HG02970 (cell line): ENCODE results near the gene BRMS1.

ENCODE experiments used
- ATAC-seq: cut with Tn5 transposase; IDR thresholded peaks from one replicate; pipeline ENCODE4 v1.9.1; 2021; ENCODE audit warnings: mild to moderate bottlenecking, moderate library complexity, moderate number of reproducible peaks; ENCODE audit not compliant: unreplicated experiment, low FRiP score

The BRMS1 gene

DNA sequence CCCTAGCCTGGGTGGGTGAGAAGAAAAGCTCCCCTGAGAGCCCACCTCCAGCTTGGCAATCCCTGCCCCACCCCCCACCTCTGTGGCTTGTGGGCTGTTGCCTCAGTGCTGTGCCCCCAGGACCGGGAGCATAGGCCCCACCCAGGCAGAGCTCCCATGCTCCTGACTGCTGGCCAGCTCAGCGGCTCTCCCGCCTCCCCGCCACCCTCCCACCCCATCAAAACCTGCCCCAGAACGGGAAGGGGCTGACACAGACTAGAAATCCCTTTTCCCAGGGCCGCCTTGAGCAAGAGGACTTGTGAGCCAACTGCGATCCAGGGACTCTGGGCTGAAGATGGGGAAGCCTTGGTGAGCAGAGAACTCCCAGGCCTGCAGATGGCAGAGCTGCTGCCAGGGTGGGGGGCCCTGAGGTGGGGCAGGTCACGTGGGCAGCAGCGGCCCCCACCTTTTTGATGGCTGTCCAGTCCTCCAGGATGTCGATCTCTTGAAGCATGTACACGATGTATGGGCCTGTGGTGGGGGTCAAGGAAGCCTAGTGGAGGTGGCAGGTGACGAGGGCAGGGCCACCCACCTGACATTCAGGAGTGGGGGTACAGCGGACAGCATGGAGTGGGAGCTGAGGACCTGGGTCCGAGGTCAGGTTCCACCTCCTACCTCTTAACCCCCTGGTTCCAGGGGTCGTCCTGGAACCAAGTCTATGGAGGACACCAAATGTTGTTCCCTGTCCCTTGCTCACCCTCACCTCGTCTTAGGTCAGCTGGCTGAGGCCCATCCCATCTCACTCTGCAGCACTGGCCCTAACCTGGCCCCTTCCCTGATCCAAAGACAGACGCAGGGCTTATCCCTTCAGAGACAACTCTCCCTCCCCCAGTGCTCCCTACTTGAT lies 6.4 kb downstream of the BRMS1 start:
- ATAC-seq: no peak

DNA sequence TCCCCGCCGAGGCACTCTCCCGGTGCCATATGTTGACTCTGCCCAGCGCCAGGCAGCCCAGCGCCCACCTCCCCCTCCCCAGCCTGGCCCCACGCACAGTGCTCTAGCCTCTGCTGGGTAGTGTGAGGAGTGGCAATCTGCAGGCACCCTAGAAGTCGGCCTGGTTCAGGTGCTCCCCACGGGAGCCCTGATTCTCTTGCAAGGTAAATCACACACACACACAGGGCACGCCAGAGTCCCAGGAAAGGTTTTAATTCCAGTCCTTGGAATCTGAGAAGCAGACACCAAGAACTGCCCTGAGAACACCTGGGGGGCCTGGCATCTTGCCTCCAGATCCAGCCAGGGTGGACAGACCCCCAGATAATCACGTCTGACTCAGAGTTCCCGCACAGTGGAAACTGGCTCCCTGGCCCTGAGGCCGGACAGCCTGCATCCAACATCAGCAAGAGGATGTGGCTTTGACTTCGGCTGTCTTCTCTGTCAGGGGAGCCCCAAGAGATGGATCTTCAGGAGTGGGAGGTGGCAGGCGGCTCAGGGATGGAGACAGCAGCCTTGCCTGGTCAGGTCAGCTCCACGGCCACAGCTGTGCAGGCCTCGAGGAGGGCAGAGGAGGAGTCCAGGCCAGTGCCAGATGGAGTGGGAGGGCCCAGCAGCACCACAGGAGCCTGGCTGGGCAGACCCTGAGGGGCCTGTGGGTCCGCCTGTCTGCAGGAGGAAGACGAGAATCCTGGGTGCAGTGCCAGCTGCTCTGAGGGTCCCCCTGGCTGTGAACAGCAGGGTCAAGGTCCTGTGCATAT lies 7.6 kb downstream of the BRMS1 start:
- ATAC-seq: no peak

DNA sequence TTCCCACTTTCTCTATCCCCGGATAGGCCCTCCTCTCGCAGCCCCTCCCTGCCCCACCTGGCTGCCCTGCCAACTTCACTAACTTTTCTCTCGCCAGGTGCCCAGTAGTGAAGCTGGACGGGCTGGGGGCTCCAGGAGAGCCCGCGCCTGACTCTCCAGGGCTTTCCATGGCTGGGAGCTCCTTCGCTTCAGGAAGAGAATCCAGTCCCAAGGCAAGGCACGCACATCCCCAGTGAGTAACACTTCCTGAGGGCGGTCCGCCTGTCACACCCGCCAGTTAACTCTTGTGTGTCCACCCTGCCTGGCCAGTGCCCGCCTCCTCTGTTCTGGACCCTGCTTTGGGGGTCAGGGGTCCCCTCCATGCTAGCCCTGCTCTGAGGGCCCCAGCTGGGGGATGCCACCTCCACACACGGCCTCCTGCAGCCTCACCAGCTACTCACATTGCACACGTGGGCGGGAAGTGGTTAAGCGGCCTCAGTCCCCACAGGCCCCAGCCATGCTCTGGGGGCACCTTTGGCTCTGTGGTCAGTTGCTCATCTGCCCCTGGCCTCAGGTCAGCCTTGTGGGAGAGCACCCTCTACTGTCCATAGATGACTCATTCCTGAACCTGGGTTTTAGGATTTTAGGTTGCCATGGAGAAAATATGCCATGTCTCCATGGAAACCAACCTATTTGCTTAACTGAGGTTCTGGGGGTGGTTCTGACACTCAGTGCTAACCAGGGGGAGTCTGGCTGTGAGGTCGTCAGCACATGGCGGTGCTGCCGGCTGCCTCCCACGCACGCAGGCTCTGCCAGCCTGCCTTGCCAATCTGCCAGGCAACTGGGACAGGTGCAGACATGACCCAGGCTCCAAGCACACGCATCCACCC lies 8.4 kb downstream of the BRMS1 start, which contains the start of gene RIN1:
RIN1 (minus strand) TSS at position 201 of the 869 bp plus-strand sequence; CDS start at position 169, 32 bp downstream.
- peak; percentile 65 for ATAC-seq

DNA sequence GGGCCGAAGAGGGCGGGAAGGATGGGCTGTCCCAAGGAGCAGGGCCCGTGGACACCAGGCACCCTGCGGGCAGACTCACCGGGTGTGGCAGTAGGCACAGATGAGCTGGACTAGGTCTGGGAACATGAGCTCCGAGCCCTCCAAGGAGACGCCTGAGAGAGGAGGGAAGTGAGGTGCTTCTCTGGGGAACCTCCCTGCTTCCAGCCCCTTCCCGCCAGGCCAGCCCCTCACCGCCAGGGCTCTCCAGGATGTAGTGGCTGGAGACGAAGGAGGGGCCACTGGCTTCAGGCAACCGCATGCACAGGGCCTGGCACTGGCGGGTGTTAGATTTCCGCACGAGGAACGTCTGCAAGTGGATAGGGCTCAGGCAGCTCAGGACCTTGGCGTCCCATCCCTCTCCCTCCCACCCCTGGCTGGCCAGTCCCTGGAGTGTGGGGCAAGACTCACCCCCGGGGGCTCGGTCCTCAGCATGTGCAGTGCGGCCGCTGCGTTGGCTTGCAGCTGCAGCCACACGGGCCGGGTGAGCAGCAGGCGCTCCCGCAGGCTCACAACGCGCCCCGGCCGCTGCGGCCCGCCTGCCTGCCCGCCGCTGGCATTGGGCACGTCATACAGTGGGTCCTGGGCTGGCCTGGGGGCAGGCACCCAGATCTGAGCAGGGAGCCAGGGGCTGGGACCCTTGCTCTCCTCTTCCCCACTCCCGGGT lies 9.2 kb downstream of the BRMS1 start:
- no peak for ATAC-seq

DNA sequence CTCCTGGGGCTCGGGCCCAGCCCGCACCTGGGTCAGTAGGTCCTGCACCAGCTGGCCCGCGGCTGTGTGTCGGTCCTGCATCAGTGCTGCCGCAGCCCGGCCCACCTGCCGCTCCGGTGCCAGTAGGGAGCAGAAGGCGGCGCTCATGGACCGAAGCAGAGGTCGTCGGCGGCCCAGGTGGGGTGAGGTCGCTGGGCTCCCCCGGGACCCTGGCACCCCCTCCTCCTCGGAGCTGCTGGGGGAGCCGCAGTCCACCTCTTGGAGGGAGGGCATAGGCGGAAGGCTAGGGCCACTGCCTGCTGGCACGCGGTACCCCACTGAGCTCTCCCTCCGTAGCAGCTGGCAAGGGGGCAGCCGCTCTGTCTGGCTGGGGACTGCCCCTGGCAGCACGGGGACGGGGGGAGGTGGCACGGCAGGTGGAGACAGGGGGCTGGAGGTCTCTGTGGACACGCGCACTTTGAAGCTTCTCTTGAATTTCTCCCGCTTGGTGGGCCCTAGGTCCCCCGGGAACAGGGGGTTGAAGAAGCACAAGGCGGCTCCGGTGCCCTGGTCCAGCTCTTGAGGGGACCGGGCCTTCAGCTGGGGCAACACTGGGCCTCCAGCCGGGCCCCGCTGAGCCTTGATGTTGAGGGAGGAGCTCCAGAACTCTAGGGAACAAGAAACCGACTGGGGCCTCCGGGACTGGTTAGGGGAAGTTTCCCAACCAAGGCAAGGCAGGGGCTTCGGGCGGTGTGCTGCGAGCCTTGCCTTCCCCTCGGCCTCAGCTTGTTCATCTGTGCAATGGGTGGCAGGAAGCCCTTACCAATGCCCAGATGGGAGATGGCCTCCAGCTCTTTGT lies 10.1 kb downstream of the BRMS1 start:
- no peak for ATAC-seq

DNA sequence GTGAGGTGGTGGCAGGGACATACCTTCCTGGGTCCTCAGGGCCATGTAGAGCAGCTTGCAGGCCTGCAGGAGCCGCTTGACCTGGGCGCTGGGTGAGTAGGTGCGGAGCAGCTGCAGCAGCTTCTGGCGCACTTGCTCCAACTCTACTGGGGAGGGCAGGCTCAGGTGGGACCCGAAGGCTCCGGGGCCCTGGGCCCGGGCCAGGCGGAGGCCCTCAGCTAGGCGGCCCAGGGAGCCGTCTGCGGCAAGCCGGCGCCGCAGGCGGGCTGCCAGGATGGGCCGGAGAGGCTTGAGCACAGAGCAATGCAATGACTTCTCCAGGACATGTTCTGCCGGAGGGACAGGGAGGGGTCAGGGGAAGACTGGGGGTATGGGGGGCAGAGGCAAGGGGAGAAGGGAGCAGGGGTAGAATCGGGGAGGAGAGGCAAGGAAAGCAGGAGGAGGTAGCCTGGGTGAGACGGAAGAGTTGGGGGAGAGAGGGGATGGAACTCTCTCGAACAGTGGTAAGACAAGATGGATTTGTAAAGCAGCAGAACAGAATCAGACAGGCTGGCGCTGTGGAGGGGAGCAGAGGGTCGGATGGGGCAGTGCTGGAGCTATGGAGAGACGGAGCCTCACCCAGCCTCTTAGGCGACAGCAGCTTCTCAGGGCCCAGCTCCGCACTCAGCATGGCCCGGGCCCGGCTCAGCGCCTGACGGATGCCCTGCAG lies 10.9 kb downstream of the BRMS1 start:
- ATAC-seq: no peak

DNA sequence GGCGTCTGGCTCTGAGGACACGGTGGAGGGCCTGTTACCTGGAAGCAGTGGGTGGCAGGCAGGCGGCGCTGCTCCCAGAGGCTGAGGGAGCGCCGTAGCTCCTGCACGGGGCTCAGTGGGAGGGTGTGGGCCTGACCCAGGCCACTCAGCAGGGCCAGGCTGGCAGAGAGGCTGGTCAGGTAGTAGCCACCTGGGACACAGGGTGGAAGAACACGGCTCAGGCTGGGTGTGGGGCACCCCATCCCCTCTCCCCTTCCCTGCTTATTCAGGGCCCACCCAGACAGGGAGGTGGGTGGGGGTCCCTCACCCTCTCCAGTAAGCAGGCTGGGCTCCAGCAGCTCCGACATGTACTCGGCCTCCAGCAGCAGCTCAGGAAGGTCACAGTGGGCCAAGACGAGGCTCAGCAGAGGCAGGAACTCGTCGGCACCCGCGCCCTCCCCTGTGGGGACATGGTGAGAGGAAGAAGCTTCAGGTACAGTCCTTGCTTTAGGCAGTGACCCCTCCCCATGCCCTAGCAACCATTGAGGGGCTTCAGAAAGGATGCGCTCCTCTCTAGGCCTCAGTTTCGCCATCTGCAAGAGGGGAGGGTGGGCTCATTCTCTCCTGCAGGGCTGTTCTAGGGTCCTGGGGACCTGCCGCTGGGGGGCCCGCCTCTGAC lies 11.6 kb downstream of the BRMS1 start:
- no peak for ATAC-seq

DNA sequence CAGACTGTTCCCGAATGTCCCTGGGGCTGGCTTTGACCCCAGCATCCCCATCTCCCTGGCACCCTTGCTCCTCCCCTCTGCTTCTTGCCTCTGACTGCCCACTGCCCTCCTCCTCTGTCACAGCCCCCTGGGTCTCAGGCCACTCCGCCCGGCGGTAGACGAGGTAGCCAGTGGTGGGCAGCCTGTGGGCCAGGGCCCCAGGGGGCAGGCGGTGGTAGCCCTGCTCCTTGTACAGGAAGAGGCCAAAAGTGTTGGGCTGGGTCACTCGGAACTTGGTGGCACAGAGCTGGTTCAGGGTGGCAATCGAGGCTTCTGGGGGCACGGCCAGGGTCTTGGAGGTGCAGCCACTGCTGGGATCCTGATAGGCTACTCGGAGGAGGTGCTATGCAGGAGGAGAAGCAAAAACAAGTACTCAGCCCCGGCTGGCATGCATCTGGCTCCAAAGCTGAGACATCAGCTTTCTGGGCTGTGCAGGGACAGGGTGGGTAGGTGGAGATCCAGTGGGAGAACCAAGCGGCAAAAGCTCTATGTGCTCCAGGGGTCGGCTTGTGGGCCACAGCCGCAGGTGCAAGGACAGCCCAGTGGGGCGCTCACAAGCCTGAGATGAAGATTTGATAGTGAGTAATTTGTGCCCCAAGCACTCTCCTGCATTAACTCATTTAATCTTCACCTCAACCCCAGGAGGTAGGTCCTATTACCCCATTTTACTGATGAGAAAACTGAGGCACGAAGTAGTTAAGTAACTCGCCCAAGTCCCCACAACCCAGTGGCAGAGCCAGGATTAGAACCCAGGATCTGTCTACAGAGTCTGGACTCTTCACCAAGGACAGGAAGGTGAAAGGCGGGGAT lies 12.3 kb downstream of the BRMS1 start:
- ATAC-seq: no peak

DNA sequence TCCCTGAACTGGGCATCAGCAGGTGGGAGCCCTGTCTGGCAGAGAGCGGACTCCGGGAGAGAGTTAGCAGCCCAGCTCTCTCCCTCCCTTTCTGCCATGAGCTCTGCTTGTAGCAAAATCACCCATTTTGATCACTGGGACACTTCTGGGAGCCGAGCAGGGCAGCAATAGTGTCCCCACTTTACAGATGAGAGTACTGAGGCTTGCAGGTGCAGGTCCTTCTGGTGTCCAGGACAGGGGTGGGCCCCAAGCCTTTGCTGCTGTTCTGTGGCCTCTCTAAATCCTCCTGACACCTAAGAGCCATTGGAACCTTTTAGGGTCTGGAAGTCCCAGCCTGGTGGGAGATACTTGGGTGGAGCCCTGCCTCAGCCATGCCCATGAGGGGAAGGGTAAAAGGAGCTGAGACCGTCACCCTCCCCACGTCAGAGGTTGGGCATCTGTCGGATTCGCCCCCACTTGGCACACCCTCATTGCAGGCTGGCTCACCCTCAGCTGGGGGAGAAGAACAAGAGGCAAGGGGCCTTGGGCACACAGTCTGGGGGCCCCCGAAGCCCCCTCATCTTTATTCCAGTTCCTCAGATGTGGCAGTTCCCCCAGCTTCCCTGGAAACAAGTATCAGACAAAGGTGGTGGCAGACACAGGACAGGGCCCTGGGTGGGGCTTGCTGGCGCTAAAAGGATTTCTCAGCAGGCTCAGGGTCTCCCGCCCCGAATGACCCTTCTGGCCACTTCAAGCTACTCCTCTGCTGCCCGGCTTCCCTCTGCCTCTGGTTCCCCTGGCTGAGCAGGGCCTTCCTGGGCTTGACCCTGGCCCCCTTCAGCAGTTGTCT lies 13.1 kb downstream of the BRMS1 start:
- no peak for ATAC-seq

DNA sequence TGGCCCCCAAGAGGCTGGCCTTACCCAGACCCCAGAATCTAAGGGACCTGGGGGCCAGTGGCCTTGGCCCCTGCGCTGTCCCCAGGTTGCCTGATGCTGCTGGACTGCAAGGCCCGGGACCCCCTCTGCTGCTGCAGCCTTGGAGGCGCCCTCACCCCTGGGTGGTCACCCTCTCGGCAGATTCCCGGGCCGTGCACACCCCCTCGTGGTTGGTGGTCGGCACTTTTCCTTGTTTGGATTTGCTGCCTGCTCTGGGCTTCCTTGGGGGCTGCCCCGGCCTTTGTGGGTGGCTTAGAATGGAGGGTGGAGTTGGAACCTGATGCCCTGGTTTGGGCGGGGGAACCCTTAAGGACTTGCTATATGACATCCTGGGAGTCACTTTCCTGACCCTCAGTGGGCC lies 14.0 kb downstream of the BRMS1 start:
- ATAC-seq: no peak

DNA sequence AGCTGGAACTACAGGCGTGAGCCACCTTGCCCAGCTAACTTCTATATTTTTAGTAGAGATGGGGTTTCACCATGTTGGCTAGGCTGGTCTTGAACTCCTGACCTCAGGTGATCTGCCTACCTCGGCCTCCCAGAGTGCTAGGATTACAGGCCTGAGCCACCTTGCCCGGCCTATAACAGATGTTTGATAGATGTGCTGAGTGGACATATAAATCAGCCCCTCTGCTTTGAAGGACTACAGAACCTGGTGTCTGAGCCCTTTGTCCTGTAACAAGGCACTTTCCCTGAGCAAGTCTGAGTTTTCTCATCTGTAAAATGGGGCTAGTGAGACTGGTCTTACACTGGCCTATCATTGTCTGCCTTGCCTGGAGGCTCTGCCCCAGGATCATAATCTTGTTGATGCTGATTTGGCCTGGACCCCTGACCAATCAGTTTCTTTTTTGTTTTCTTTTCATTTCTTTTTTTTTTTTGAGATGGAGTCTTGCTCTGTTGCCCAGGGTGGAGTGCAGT lies 15.7 kb downstream of the BRMS1 start:
- ATAC-seq: no peak

DNA sequence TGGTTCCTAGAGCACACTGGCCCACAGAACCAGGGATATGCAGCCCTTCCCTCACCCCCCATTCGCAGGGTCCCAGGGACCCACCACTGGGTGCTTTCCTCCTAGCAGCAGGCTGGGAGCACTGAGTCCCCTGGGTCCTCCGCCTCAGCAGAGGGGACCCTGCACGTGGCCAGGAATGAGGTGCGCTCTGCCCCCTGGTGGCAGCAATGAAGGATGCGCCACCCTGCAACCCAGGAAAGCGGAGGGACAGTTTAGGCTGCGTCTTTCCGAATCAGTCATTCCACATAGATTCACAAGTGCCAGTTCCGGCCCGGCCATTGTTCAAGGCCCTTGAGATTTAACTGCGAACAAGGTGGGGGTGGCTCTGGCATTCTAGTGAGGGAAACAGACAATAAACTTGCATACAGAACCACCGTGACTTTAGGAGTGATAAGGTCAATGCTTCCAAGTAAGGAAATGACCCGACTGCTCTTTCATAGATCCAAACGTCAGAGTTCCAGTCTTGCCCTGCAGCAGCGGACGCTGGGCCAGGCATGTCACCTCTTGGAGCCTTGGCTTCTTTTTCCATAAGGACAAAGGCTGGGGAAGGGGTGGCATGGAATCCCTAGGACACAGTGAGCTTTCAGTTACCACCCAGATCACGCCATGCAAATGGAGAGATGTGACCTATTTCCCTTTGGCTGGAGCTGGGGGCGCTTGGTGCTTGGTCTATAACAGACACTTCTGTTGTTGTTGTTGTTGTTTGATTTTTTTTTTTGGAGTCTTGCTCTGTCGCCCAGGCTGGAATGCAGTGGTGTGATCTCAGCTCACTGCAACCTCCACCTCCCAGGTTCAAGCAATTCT lies 16.4 kb downstream of the BRMS1 start:
- ATAC-seq: no peak

DNA sequence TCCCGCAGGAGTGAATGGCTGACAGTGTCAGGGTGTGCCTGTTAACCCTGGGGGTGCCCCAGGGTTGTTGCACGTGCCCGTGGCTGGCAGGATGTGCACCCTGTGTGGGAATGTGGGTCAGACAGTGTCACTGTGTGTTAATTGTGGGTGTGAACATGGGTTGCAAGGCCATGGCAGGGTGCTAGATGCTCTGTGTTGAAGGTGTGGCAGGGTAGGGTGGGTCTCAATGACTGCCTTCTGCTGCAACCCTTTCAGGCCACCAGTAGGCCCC lies 16.9 kb downstream of the BRMS1 start:
- ATAC-seq: no peak

DNA sequence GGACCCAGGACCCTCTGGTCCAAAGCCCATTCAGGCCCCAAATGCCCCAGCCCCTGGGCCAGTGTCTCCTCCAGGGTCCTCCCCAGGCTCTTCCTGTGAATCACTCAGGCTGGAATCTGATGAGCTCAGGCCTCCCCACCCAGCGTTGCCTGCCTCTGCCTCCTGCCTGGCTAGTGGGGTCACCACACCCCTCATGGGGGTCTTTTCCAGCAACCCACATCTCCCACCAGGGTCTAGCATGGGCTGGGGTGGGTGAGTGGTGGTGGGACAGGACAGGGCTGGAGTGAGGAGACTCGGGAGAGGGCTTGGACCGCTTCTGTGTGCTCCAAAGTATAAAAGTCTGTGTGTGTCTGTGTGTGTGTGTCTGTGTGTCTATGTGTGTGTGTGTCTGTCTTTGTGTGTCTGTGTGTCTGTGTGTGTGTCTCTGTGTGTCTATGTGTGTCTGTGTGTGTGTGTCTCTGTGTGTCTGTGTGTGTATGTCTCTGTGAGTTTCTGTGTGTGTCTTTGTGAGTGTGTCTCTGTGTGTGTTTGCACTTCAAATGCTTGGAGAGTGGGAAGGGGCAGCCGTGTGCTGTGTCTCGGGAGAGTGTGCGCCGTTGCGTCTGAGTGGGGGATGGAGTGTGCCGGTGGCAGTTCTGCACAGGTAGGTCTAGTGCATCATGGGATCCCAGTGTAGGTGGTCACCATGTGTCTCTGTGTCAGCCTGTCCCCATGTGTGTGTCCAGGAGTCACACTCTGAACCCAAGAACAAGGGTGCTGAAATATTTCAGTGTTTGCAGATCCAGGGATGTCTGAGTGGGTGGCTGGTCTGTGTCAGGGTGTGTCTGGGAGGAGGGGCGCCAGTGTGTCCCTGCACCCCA lies 17.5 kb downstream of the BRMS1 start:
- no peak for ATAC-seq
